ENCODE results near the gene BIRC2. TPM values are rescaled to one million over a fixed set of nuclear protein-coding genes. Genes with fewer than 3 reads are reported as not detected.
"Not testable (repeated sequence)": the region's sequence is repeated elsewhere in the genome, so short reads cannot be mapped to it uniquely, and the experiment has no call there.

The BIRC2 gene
- total RNA-seq (10 to 100 TPM; 31.0 to 99.9 TPM), polyA plus RNA-seq (10 to 100 TPM; 16.7 to 26.7 TPM)
- long read RNA-seq, donor 1, transcript BIRC2-201 (9 exons, 3,743 nt), result major isoform, 8 of 26 reads
- long read RNA-seq, donor 1, partial matches to known transcripts, result 16 of 26 reads
- long read RNA-seq, donor 1, other reads (novel, unspliced or antisense), result 0 of 26 reads
- long read RNA-seq, donor 2, partial matches to known transcripts, result 0 of 2 reads
- long read RNA-seq, donor 2, other reads (novel, unspliced or antisense), result 0 of 2 reads
- long read RNA-seq, donor 3, full-length matches to known transcripts, result 4 of 32 reads
- long read RNA-seq, donor 3, partial matches to known transcripts, result 28 of 32 reads
- long read RNA-seq, donor 3, other reads (novel, unspliced or antisense), result 0 of 32 reads
- long read RNA-seq, donor 4, full-length matches to known transcripts, result 2 of 25 reads
- long read RNA-seq, donor 4, partial matches to known transcripts, result 23 of 25 reads
- long read RNA-seq, donor 4, other reads (novel, unspliced or antisense), result 0 of 25 reads
- long read RNA-seq, donor 5, partial matches to known transcripts, result 58 of 61 reads
- long read RNA-seq, donor 5, other reads (novel, unspliced or antisense), result 0 of 61 reads

- peak; percentile 96 to 97 (median 96) for DNase-seq
- H3K9me3 ChIP-seq (ENCODE audit: control insufficient read depth in 4 of 4, insufficient read depth in 3 of 4, low read length in 3 of 4), result no peaks in the 10 kb centered on the region
- peaks cover 0 to 9% (median 6%) of the 10 kb centered on the region in 4 donors for H3K36me3 ChIP-seq (ENCODE audit: control insufficient read depth in 4 of 4, insufficient read depth in 4 of 4, low read length in 4 of 4)
- H3K27me3 ChIP-seq (ENCODE audit: control insufficient read depth in 3 of 3, insufficient read depth in 3 of 3, low read length in 2 of 3), result no peaks in the 10 kb centered on the region
- peak; percentile 96 for ATAC-seq (ENCODE audit: insufficient read depth, low FRiP score)
- H3K4me1 ChIP-seq (ENCODE audit: control insufficient read depth in 5 of 5, insufficient read depth in 5 of 5, low read length in 5 of 5), result peaks cover 0 to 21% (median 5%) of the 10 kb centered on the region in 5 donors
- peak within 1 kb of the TSS; percentile 89 to 99 for H3K27ac ChIP-seq (ENCODE audit: low read depth in 1 of 2, low read length in 1 of 2)
- H3K4me3 ChIP-seq, result peak within 1 kb of the TSS; percentile 73
- peak within 1 kb of the TSS; percentile 97 to 99 for H3K9ac ChIP-seq (ENCODE audit: insufficient read depth in 1 of 2, low read length in 2 of 2)
- 0% methylated on average over 59 to 77 of the region's 77 CpGs for WGBS, 2 donors
- TF ChIP-seq CTCF (IDR thresholded peaks at IDR 0.05; ENCODE audit: control extremely low read depth, extremely low read depth), result peak; percentile 53
Measured at GRCh38 chr11:102346748-102347461, at the start of gene BIRC2. Gene BIRC2 (plus strand): TSS chr11:102347214. CDS start chr11:102349855, 2,641 bp downstream.

GRCh38 chr11:102300837-102301236 is 46.2 kb upstream of the BIRC2 start:
- not testable (repeated sequence) for H3K9me3 ChIP-seq (ENCODE audit: control insufficient read depth in 4 of 4, insufficient read depth in 3 of 4, low read length in 3 of 4); H3K9ac ChIP-seq (ENCODE audit: insufficient read depth in 1 of 2, low read length in 2 of 2); H3K36me3 ChIP-seq (ENCODE audit: control insufficient read depth in 4 of 4, insufficient read depth in 4 of 4, low read length in 4 of 4); ATAC-seq (ENCODE audit: insufficient read depth, low FRiP score); H3K4me3 ChIP-seq; H3K27me3 ChIP-seq (ENCODE audit: control insufficient read depth in 3 of 3, insufficient read depth in 3 of 3, low read length in 2 of 3); H3K27ac ChIP-seq (ENCODE audit: low read depth in 1 of 2, low read length in 1 of 2); DNase-seq; H3K4me1 ChIP-seq (ENCODE audit: control insufficient read depth in 5 of 5, insufficient read depth in 5 of 5, low read length in 5 of 5)
- WGBS, 2 donors, result 60 to 76% methylated on average over 2 of the region's 2 CpGs

GRCh38 chr11:102302241-102302640 is 44.8 kb upstream of the BIRC2 start:
- Histone ChIP-seq H3K4me3 (no peak overlapping the region), H3K36me3 (ENCODE audit: control insufficient read depth in 4 of 4, insufficient read depth in 4 of 4, low read length in 4 of 4) (no peaks in the 10 kb centered on the region), H3K9me3 (ENCODE audit: control insufficient read depth in 4 of 4, insufficient read depth in 3 of 4, low read length in 3 of 4) (peaks cover 0 to 8% (median 6%) of the 10 kb centered on the region in 4 donors), H3K9ac (ENCODE audit: insufficient read depth in 1 of 2, low read length in 2 of 2) (no peak overlapping the region), H3K4me1 (ENCODE audit: control insufficient read depth in 5 of 5, insufficient read depth in 5 of 5, low read length in 5 of 5) (peaks cover 0 to 5% (median 2%) of the 10 kb centered on the region in 5 donors), H3K27ac (ENCODE audit: low read depth in 1 of 2, low read length in 1 of 2) (no peak overlapping the region), H3K27me3 (ENCODE audit: control insufficient read depth in 3 of 3, insufficient read depth in 3 of 3, low read length in 2 of 3) (no peaks in the 10 kb centered on the region)
- whole genome bisulfite sequencing, 2 donors, result 88 to 92% methylated on average over 1 of the region's 1 CpG
- ATAC-seq (ENCODE audit: insufficient read depth, low FRiP score) (no peak), DNase-seq (no peak)
- no peak for TF ChIP-seq CTCF (IDR thresholded peaks at IDR 0.05; ENCODE audit: control extremely low read depth, extremely low read depth)

- 93 to 94% methylated on average over 4 of the region's 4 CpGs for WGBS, 2 donors
- Histone ChIP-seq H3K27me3 (ENCODE audit: control insufficient read depth in 3 of 3, insufficient read depth in 3 of 3, low read length in 2 of 3) (no peaks in the 10 kb centered on the region), H3K9ac (ENCODE audit: insufficient read depth in 1 of 2, low read length in 2 of 2) (no peak overlapping the region), H3K9me3 (ENCODE audit: control insufficient read depth in 4 of 4, insufficient read depth in 3 of 4, low read length in 3 of 4) (peaks cover 0 to 8% (median 6%) of the 10 kb centered on the region in 4 donors), H3K36me3 (ENCODE audit: control insufficient read depth in 4 of 4, insufficient read depth in 4 of 4, low read length in 4 of 4) (no peaks in the 10 kb centered on the region), H3K4me3 (no peak overlapping the region), H3K4me1 (ENCODE audit: control insufficient read depth in 5 of 5, insufficient read depth in 5 of 5, low read length in 5 of 5) (peaks cover 0 to 6% (median 3%) of the 10 kb centered on the region in 5 donors), H3K27ac (ENCODE audit: low read depth in 1 of 2, low read length in 1 of 2) (no peak overlapping the region)
- DNase-seq (no peak), ATAC-seq (ENCODE audit: insufficient read depth, low FRiP score) (no peak)
- no peak for TF ChIP-seq CTCF (IDR thresholded peaks at IDR 0.05; ENCODE audit: control extremely low read depth, extremely low read depth)
Measured at GRCh38 chr11:102304686-102305085, 42.3 kb upstream of the BIRC2 start.

Data from lung (tissue), 16 donors.